Measurements from ENCODE around the gene CIC. TPM values are rescaled to one million over a fixed set of nuclear protein-coding genes. Genes with fewer than 3 reads are reported as not detected.

Gene CIC
- total RNA-seq = 38.2 TPM

DNA sequence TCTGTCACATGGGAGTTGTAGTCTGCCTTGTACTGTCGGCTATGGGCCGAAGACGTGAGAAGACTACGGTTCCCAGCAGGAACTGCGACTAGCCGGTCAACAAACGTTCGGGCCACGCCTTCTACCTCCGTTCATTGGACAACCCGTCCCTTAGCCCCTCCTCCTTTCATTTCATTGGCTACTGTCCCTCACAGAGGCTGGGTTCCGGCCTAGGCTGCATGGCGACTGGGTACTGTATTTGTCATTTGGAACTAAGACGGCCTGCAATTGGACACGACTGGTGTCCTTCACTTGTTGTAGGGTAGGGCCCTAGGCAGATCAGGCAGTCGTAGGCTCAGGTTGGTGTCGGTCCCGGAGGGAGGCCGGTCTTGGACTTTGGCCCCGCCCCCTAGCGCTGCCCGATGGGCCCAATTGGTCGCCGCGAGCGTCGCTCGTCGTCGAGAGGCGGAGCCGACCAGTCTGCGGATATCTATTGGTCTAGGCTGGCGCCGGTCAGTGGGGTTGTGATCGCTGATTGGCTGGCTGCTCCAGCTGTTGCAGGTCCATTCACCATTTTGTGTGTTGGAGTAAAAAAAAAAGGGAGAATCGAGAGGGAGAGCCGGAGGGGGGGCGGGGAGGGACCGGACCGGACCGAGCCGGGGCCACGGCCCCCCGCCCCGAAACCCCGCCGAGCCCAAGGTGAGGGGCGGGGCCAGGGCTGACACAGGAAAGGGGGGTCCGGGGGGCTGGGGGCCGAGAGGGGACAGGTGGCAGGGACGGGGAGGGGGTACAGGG lies at the start of gene CIC:
CIC (plus strand) TSS at position 549 of the 774 bp plus-strand sequence. CDS start 2,532 bp downstream, outside the sequence.

DNA sequence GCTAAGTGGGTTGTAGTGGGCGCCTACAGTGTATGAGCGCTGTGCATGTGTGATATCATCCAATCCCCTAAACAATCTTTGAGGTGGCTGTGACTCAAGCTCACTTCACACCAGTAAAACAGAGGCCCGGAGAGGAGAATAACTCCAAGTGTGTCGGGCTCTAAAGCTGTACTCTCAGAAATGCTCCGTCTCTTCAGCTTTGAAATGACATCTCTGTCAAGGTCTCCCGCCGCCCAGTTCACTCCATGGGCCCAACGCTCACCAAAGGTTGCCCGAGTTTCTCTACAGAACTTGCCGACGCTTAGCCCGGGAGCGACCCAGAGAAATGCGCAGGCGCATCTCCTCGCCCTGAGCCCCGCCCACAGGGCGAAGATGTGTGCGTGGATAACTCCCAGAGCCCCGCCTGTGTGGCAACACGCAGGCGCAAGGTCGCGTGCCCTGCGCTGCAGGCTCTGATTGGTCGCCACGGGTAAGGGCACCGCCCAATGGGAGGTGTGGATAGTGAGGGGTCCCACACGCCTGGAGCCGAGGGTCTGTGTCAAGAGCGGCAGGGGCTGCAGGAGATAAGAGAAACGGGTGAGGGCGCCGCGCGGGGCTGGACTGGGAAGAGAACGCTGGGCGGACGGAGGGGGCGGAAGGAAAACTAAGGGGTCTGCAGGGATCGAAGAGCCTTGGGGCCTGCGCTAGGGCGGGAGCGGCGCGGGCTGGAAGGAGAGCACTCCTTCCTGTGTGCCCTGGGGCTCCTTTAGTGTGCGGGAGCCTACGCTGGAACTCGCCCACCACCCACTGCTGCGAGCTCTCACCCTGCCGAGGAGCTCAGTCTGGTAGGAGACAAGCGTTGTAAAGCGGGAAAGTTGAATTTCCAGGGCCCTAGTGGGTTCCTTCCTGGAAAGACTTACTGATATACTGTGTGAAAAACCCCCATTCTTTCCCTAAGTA lies 49.0 kb upstream of the CIC start, which contains the start of gene ZNF526:
ZNF526 (plus strand) TSS at position 501 of the 939 bp plus-strand sequence. CDS start 4,092 bp downstream, outside the sequence.

DNA sequence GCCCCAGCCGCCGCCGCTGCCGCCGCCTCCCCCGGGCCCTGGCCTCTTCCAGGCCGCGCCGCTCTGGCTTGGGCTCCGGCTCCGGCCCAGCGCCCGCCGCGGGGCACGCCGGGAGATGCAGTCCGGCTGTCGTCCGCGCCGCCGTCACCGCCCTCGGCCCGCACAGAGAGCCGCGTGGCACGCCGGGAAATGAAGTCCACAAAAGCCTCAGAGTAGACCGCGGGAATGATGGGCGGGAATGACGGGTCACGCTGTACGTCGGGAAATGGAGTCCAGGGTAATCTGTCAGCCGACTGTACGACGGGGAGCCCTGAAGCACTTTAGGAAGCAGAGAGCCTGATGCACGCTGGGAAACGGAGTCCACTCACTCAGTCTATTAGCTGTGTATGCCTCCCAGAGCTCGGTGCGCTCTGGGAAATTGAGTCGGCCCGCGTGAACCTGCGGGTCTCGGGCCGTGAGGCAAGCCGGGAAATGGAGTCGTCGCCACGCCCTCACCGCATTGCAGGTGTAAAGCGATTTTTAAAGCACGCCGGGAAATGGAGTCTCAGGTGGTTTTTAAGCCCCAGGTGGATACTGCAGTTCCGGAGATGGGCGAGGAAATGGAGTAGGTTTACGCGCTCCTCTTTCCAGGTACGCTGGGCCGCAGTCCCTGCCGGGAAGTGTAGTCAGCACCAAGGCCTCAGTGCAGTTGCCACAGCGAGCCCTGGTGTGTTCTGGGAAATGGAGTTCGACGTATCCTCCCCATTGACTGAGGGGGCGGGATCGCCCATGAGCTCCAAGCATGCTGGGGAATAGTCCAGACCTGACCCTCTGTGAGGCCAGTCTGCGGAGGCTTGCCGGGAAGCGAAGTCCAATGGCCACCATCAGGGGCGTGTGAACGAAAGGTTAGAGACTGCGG lies 26.3 kb upstream of the CIC start, which contains the start of gene GSK3A:
GSK3A (minus strand) TSS at position 91 of the 898 bp plus-strand sequence. CDS start 137 bp downstream, outside the sequence.

DNA sequence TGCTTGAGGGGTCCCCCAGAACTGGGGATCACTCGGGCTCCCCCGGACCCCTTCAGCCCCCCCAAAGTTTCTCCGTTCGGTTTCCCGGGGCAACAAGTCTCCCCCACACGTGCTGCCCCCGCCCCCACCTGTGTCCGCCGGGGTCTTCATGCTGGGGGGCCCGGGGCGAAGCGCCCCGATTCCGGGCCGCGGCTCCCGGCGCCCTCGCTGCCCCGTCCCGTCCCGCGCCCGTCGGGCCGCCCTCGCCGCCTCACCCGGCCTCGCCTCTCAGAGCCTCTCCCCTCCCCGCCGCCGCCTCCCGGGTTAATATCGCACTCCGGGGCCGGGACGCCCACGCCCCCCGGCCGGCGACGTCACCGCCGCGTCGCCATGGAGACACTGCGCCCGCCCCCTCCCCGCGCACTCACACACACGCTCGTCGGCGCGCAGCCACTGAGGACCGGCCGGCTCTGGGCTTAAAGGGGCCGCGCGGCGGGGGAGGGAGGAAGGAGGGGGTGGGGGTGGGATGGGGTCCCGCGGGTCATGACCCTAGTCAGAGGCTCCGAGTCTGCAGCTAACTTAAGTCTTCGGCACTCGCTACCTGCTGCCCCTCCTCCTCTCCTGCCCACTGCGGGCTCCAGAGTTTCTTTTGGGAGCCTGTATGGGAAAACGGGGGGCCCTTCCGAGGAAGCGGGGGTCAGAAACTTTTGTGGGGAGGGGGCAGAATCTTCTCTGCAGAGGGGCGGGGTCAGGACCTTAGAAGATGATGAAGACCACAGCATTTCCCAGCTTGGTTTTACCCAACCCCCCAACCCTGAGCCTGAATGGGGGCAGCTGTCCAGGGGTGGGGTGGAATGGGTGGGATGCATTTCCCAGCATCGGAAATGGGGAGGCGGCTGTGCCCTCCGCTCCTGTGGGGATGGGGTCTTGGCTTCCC lies 13.9 kb upstream of the CIC start, which contains the start of gene ERF:
ERF (minus strand) TSS at position 279 of the 916 bp plus-strand sequence; CDS start at position 150, 129 bp downstream.

DNA sequence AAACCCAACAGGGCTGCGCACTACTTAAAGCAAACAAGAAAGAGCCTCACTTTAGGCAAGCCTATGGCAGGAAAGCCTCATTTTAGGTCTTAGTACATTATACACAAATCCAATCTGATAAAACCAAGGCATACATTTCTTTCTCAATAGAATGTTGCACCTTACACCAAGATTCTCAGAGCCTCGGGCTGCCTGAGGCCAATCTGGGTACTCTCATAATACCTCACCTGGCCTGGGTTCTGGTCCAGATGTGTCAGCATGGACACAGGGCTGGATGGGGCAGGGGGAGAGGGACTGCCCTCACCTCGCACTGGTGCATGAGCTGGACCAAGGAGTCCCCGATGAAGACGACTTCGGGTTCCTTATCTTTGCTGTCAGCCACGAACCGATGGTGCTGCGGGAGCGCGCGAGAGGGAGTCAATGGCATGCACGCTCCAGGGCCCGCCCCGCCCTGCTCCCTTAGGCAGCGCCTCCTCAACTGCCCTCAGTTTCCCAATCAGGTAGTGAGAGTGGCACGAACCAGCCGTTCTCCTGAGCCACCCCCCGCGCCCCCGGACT lies 32.7 kb downstream of the CIC start, which contains the start of gene PRR19:
PRR19 (plus strand) TSS at position 487 of the 558 bp plus-strand sequence. CDS start 7,453 bp downstream, outside the sequence.

DNA sequence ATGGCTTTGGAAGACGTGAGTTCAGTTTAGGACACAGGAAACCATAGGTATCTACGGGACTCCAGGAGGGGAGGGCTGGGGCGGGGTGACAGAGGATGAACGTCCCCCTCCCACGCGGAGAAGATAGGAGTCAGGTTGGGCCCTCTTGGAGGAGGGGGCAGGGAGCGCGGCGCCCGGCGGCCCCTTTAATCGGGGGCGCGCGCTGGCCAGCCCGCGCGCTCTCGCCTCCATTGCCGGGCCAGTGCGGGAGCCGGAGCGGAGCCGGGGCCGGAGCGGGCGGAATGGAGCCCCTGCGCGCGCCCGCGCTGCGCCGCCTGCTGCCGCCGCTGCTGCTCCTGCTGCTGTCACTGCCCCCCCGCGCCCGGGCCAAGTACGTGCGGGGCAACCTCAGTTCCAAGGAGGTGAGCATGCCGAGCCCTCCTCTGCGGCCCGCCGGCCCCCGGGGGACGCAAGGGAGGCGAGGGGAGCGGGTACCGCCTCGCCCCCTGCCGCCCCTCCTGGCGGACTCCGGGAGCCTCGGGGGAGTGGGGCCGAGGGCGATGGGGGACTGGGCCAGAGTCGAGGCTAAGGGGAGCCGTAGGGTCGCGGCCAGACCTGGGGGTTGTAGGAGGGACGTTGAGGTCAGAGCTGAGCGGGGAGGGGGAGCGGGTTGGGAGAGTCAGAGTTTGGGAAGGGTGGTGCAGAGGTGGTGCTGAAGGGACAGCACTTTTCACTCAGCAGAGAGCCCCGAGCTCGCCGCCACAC lies 44.2 kb downstream of the CIC start, which contains the start of gene TMEM145:
TMEM145 (plus strand) TSS at position 214 of the 744 bp plus-strand sequence; CDS start at position 282, 68 bp downstream.

DNA sequence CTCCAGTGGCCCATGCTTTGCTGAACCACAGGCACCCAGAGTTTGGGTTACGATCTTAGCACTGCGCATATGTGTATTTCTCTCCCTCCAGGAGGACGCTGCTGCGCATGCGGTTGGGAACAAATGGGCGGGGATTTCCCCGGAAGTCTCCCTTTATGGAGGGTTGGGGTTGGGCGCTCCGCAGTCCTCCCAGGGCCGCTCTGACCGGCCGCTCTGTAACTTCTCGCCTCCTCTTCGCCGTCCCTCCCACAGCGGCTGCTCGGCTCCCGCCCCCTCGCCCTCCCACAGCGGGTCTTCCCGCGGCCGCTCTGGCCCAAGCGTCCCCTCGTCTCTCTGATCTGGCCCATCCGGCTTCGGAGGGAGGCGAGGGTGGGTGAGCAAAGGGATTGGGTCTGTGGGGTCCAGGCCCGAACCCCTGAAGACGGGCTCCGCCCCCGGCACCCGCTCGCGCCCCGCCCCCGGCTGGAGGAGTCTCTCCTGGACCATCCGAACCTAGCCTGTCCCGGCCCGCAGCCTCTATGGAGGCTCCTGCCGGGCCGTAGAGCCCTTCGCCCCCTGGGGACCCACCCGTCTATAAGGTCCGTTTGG lies 56.4 kb downstream of the CIC start, which contains the start of gene MEGF8:
MEGF8 (plus strand) TSS at position 328 of the 588 bp plus-strand sequence. CDS start 609 bp downstream, outside the sequence.

Other genes with a start within 250 kb of the CIC start
- gene GRIK5, start 199.0 kb upstream of the CIC start, total RNA-seq = 36.9 TPM
- 16.3 TPM for gene ZNF574, start 193.1 kb upstream of the CIC start, total RNA-seq
- 12.2 TPM for gene POU2F2, start 136.8 kb upstream of the CIC start, total RNA-seq
- 23.2 TPM for gene DEDD2, start 51.6 kb upstream of the CIC start, total RNA-seq
- 6.9 TPM for gene ZNF526, start 48.9 kb upstream of the CIC start, total RNA-seq
- 33.2 TPM for gene GSK3A, start 26.6 kb upstream of the CIC start, total RNA-seq
- gene ERF, start 14.1 kb upstream of the CIC start, total RNA-seq = 9.4 TPM
- 2.8 TPM for gene PRR19, start 32.9 kb downstream of the CIC start, total RNA-seq
- gene PAFAH1B3, start 33.4 kb downstream of the CIC start, total RNA-seq = 203 TPM
- 77.6 TPM for gene TMEM145, start 44.1 kb downstream of the CIC start, total RNA-seq
- 54.8 TPM for gene MEGF8, start 56.4 kb downstream of the CIC start, total RNA-seq
- gene CNFN, start 121.0 kb downstream of the CIC start, total RNA-seq = not detected
- 11.0 TPM for gene LIPE, start 158.1 kb downstream of the CIC start, total RNA-seq
- gene CXCL17, start 173.7 kb downstream of the CIC start, total RNA-seq = not detected

Data from parietal lobe (tissue), 1 donor.